H54 (cell line): ENCODE results near the gene CHL1.

Source experiments
- DNase-seq: peaks from one replicate; pipeline ENCODE4 v3.0.0; 2011; ENCODE audit warnings: low spot score, mixed read lengths; ENCODE audit not compliant: insufficient read length
- FAIRE-seq: peaks from 3 replicates; lab custom pipeline; 2011; peaks lifted over from hg19 to GRCh38; lab: Jason Lieb, UNC
- POLR2A ChIP-seq: IDR thresholded peaks from 2 replicates; pipeline ENCODE4 v1.6.1; 2011; ENCODE audit warnings: low read depth, mild to moderate bottlenecking, low read length

The CHL1 gene

GRCh38 chr3:308597-309321, 112.2 kb downstream of the CHL1 start:
- FAIRE-seq (no peak), DNase-seq (no peak)
- no peak for TF ChIP-seq POLR2A

- TF ChIP-seq POLR2A, result no peak
- DNase-seq (no peak), FAIRE-seq (no peak)
These were observed 115.7 kb downstream of the CHL1 start for GRCh38 chr3:312160-312733.

- no peak for TF ChIP-seq POLR2A
- no peak for FAIRE-seq
- no peak for DNase-seq
These were observed 116.3 kb downstream of the CHL1 start for GRCh38 chr3:312911-313310.

- no peak for FAIRE-seq
- no peak for TF ChIP-seq POLR2A
- DNase-seq, result no peak
These were observed 120.4 kb downstream of the CHL1 start for GRCh38 chr3:317012-317411.

- no peak for FAIRE-seq
- TF ChIP-seq POLR2A, result no peak
- DNase-seq, result no peak
These were observed 122.3 kb downstream of the CHL1 start for GRCh38 chr3:318903-319302.

GRCh38 chr3:324423-324822, 127.9 kb downstream of the CHL1 start:
- DNase-seq (no peak), FAIRE-seq (no peak)
- TF ChIP-seq POLR2A, result no peak

GRCh38 chr3:325495-325894, 128.9 kb downstream of the CHL1 start:
- DNase-seq (no peak), FAIRE-seq (no peak)
- TF ChIP-seq POLR2A, result no peak

- no peak for TF ChIP-seq POLR2A
- DNase-seq (no peak), FAIRE-seq (no peak)
These were observed 134.0 kb downstream of the CHL1 start for GRCh38 chr3:330494-331115.

GRCh38 chr3:331881-332280, 135.3 kb downstream of the CHL1 start:
- DNase-seq (no peak), FAIRE-seq (no peak)
- no peak for TF ChIP-seq POLR2A

- TF ChIP-seq POLR2A, result no peak
- FAIRE-seq, result no peak
- no peak for DNase-seq
These were observed 136.1 kb downstream of the CHL1 start for GRCh38 chr3:332701-333100.

GRCh38 chr3:335240-335639, 138.7 kb downstream of the CHL1 start:
- TF ChIP-seq POLR2A, result no peak
- DNase-seq, result no peak
- FAIRE-seq, result no peak

GRCh38 chr3:339351-339750, 142.8 kb downstream of the CHL1 start:
- DNase-seq (no peak), FAIRE-seq (no peak)

GRCh38 chr3:341998-342397, 145.4 kb downstream of the CHL1 start:
- DNase-seq, result no peak
- TF ChIP-seq POLR2A, result no peak
- no peak for FAIRE-seq

More at GRCh38 chr3:339351-339750, 142.8 kb downstream of the CHL1 start:
- no peak for TF ChIP-seq POLR2A

- no peak for DNase-seq
- no peak for TF ChIP-seq POLR2A
- no peak for FAIRE-seq
These were observed 149.6 kb downstream of the CHL1 start for GRCh38 chr3:346186-346585.
